Cardiac septum (tissue), 1 donor: ENCODE results near the gene WHAMM. TPM values are rescaled to one million over a fixed set of nuclear protein-coding genes. Genes with fewer than 3 reads are reported as not detected.

Experiments
- DNase-seq: peaks from one replicate; pipeline ENCODE4 v3.0.0-alpha.2; 2020; ENCODE audit warnings: low spot score
- intact Hi-C: fragments of 100-400 bp; cut with DNase I; formaldehyde crosslinking; loops from one replicate; pipeline ENCODE4 v1.14.0; 2022
- total RNA-seq: library from RNA; stranded (reverse); fragmentation: NEBNext Ultra II Directional; extraction: Animal tissue kit (Norgen Biotek cat#: 25700); gene quantifications from one replicate; pipeline ENCODE4 v1.2.1, GENCODE V29; 2021
- donor health status: DM: no; HTN: no; CAD: no.

WHAMM gene
- total RNA-seq, 1 donor from 2014 or later: 7.2 TPM

DNA sequence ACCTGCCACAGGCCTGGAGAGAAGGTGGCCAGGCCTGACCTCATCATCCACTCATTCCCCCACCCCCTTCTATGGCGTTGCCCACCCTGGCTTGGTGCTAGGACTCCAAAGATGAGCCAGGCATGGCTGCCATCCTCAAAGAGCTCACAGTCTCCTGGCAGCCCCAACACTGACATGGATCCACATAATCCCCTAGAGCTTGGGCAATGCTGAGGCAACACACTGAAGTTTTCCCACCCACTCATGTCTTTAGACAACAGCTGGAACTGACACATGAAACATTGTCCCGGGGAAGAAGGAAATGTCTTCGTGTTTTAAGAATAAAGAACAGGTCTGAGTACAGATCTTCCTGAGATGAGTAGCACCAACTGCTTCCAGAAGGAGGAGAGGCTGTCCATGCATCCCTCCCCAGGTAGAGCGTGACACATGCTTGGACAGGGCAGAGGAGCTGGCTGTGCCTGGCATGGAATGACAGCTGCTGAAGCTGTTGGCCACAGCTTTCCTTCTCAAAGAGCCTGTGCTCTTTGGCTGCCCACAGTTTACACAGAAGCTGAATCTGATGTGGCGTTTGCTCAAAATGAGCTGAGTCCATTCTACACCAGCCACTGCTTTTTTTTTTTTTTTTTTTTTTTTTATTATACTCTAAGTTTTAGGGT is 73.0 kb downstream of the WHAMM start:
- DNase-seq: no peak
- intact Hi-C loops: no loop called here

Other genes starting within 250 kb of the WHAMM start
- gene CPEB1, start 162.3 kb upstream of the WHAMM start, total RNA-seq: 3.1 TPM
- 0.22 TPM for gene AP3B2, start 99.8 kb upstream of the WHAMM start, total RNA-seq
- gene FSD2, start 3.6 kb upstream of the WHAMM start, total RNA-seq: 48.7 TPM
- 41.6 TPM for gene HOMER2, start 143.1 kb downstream of the WHAMM start, total RNA-seq
- 12.5 TPM for gene RAMAC, start 176.6 kb downstream of the WHAMM start, total RNA-seq
- gene C15orf40, start 202.0 kb downstream of the WHAMM start, total RNA-seq: 8.5 TPM